HG02885 (cell line): ENCODE measurements around the gene XXYLT1.
"Not testable (repeated sequence)": the region's sequence is repeated elsewhere in the genome, so short reads cannot be mapped to it uniquely, and the experiment has no call there.

Source experiments
- ATAC-seq: cut with Tn5 transposase; IDR thresholded peaks from one replicate; pipeline ENCODE4 v1.9.1; 2021; ENCODE audit warnings: mild to moderate bottlenecking; ENCODE audit not compliant: unreplicated experiment, poor library complexity

Gene XXYLT1

DNA sequence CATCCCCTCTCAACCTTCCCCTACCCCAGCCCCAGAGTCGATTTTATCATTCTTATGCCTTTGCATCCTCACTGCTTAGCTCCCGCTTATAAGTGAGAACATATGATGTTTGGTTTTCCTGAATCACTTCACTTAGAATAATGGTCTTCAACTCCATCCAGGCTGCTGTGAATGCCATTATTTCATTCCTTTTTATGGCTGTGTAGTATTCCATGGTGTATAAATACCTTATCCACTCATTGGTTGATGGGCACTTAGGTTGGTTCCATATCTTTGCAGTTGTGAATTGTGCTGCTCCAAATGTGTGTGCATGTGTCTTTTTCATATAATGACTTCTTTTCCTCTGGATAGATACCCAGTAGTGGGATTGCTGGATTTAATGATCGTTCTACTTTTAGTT is 233.4 kb downstream of the XXYLT1 start:
- not testable (repeated sequence) for ATAC-seq

GRCh38 chr3:195036974-195037373 is 234.0 kb downstream of the XXYLT1 start:
- ATAC-seq: no peak

- ATAC-seq: no peak
These were observed 234.4 kb downstream of the XXYLT1 start for GRCh38 chr3:195036574-195036973.

DNA sequence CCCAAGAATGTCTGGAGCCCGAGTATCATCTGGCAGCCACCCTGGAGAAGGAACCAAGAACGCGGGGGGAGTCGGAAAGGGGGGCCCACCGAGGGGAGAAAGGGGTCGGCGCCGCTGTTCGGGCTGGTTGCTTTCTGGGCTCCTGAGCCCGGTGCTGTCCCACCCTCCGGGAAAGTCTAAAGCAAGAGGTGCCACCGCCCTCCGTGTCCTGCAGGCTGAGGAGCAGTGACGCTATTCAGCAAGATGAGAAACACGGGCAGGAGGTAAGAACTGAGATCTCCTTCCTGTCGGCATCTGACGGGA is 234.8 kb downstream of the XXYLT1 start:
- no peak for ATAC-seq

GRCh38 chr3:195035345-195036202 is 235.4 kb downstream of the XXYLT1 start:
- no peak for ATAC-seq

GRCh38 chr3:195034541-195034940 is 236.4 kb downstream of the XXYLT1 start:
- ATAC-seq: no peak

DNA sequence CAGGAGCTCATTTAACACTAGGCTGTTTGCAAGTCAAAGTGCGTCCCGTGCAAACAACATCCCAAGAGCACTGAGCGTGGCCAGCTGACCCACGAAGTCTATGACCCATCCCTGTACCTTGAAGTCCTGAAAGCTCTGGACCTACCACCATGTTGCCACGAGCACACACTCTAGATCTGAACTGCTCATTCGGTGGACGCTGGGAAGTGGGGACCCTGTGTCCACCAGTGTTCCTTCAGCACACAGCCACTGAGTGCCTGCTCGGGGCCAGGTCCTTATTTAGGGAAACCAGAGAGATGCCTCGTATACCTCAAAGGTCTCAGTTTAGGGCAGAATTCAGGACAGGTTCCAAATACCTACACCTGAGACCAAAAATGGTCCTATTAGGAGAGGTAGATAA is 236.9 kb downstream of the XXYLT1 start:
- ATAC-seq: no peak

GRCh38 chr3:195033531-195034091 is 237.3 kb downstream of the XXYLT1 start:
- no peak for ATAC-seq

DNA sequence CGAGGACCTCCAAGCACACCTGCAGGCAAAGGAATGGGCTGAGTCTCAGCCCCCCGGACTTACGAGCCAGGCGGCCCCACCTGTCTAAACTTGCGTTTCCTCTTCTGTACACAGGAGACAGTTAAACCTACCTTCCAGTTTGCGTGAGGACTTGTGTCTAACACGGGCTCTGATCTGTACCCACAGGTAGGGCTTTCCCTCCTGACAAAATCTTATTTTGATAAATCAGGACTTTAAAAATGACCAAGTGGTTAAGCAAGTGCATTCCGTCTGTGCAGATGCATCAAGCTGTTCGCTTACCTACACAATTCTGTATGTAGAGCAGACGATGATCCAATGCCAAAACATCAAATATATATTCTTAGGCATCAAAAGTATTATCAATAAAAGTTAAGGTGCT is 238.0 kb downstream of the XXYLT1 start:
- no peak for ATAC-seq

GRCh38 chr3:195032106-195032759 is 238.7 kb downstream of the XXYLT1 start:
- ATAC-seq: no peak

DNA sequence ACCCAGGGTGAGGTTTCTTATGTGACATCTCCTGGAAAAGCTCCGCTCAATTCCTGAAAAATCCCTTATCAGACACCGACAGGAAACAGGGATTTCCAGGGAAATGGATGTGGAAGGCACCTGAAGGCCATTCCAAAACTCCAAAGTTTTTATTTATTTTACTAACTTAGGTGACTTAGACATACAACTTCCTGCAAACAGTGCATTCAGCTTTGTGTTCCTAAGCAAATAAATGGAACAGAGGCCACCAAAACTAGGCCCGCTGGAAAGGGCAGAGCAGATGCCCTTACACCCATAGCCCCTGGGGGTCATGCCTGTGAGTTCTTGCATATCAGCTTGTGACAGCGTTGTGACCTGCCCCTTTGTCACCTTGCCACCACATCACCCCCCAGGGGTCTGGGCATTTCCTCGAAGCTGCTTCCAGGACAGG is 239.4 kb downstream of the XXYLT1 start:
- ATAC-seq: no peak

DNA sequence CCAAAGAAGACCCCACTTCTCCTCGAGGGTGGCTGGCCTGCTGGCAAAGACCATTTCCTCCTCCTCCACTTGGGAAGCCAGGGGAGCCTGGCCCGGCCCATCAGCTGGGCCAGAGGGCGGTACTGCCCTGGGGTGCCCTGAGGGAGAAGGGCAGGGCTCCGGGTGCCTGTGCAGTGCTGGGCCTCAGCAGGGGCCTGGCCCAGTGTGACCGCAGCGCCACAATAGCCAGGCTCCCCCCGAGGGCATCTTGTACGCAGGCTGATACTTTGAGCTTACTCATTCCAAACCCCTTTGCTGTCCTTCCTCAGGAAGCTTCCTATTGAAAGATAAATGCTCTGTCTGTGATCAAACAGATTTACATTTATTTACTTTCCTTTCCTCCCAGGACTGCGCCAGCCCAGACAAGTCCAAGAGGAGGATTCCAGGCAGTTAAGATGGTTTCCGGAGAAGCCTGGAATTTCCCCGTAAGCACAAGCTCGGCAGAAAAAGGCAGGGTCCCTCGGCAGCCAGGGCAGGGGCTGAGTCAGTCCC is 240.1 kb downstream of the XXYLT1 start:
- no peak for ATAC-seq

DNA sequence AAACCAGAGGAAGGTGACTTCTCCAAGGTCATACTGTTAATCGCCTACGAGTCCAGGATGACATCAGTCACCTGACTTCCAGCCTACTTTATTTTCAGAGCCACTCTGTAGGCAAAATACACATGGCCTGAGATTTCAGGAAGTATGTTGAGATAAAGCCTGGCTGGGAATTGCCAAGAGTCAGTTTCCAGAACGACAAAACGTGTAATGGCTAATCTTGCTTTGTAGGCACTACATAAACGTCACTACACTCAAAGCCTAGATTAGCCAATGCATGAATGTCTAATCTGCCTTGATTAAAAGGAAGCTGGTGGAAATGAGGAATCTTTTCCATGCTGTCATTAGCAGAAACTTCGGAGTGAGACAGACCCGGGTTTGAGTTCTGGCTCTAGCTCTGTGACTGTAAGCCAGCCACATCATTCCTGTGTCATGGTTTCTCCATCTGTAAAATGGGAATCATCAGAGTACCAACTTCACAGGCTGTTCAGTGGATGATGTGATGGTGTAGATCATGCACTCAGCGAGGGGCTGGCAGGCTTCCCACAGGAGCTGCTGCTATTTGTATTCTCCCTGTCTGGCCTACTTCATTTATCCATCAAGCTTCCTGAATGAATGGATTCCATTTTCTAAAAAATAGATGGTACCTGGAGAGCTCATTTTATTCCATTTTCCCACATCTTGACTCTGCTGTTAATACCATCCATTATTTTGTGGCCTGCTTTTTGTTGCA is 241.9 kb downstream of the XXYLT1 start:
- ATAC-seq: no peak

GRCh38 chr3:195025884-195026200 is 245.1 kb downstream of the XXYLT1 start:
- ATAC-seq: no peak

- no peak for ATAC-seq
These were observed 245.7 kb downstream of the XXYLT1 start for GRCh38 chr3:195025056-195025883.

DNA sequence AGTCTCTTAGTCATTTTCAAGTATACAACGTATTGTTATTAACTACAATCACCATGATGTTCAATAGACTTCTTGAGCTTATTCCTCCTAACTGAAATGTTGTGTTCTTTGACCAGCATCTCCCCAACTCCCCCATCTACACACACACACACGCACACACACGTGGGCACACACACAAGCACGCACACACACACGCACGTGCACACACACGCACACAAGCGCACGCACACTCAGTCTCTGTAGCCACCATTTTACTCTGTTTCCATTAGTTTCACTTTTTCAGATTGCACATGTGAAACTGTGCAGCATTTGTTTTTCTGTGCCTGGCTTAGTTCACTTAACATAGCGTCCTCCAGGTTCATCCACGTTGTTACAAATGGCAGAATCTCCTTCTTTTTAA is 247.0 kb downstream of the XXYLT1 start:
- ATAC-seq: no peak

DNA sequence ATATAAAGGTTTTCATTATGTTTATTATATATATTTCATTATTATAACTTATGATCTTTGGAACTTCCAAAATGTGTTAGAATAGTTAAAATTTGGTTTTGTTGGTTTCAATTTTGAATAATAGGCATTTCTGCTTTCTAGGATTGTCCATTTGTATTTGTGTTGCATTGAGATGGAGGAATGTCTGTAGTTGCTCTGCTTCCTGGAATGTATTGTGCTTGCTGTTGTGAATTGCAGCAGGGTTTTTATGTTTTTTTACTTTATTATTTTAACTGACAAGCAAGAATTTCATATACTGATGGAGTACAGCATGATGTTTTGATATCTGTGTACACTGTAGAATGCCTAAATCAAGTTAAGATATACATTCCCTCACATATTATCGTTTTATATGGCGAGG is 247.4 kb downstream of the XXYLT1 start:
- no peak for ATAC-seq

- ATAC-seq: no peak
These were observed 249.3 kb downstream of the XXYLT1 start for GRCh38 chr3:195021692-195022091.

DNA sequence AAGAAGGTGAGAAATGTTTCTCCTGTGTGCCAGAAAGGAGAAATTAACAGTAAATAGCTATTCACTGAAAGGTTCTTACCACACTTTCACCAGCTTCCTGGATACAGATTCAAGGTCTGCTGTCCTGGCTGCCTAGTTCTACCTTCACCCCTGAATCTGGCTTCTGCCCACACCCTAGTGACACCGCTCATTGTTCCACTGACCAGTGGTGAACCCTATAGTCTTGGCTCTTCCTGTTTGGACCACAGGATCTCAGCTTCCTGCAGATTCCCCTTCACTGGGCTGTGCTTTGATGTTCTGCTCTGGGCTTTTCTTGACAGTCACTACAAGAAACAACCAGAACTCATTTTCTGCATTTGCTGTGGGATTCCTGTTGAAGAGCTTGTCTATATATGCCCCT is 250.0 kb downstream of the XXYLT1 start:
- no peak for ATAC-seq

DNA sequence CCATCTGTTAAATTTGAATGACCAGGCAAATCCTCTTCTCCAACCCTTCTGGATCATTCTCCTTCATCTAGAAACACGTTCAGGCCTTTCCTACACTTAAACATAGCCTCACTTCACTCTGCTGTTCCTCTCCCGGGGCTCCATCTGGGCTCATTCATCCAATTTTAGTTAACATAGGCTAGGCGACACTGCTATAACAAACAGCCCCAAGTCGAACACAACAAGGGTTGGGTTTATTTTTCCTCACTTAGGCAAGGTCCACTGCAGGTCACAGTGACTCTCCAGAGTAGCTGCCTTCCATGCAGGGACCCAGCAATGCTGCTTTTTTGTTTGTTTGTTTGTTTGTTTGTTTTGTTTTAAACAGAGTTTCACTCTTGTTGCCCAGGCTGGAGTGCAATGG is 250.8 kb downstream of the XXYLT1 start:
- no peak for ATAC-seq
